GM18907 (cell line): ENCODE results near the gene ULK1.

Source experiments
- ATAC-seq: cut with Tn5 transposase; IDR thresholded peaks from one replicate; pipeline ENCODE4 v1.9.1; 2021; ENCODE audit warnings: mild to moderate bottlenecking, moderate library complexity; ENCODE audit not compliant: unreplicated experiment

ULK1 gene

DNA sequence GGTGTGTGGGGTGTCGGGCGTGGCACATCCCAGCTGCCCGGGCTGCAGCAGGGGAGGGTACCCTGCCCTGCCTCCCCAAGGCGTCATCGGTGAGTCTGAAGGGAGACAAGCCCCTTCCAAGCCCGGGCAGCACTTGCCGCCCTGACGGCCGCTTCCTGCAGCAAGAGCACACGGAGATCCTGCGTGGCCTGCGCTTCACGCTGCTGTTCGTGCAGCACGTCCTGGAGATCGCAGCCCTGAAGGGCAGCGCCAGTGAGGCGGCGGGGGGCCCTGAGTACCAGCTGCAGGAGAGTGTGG lies 24.6 kb downstream of the ULK1 start:
- no peak for ATAC-seq

DNA sequence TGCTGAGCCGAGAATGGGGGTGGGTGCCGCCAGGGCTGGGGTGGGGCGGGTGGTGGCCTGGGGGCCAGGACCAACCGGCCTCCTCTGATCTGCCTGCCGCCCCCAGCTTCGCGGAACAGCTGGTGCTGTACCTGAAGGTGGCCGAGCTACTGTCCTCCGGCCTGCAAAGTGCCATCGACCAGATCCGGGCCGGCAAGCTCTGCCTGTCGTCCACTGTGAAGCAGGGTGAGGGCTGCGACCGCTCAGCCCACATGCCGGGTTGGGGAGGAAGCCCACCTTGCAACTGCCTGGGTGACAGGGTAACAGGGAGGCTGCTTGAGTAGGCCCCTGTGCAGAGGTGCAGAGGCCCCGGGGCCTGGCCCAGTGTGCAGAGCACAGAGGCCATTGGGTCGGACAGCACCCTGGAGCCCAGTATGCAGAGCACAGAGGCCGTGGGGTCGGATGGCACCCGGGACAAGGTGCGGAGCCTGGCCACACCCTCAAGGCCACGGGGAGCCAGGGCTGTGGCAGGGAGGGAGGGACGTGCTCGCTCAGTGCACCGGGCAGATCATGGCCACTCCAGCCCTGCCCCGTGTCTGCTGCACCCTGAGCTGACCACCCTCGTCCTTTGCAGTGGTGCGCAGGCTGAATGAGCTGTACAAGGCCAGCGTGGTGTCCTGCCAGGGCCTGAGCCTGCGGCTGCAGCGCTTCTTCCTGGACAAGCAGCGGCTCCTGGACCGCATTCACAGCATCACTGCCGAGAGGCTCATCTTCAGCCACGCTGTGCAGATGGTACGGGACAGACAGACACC lies 25.1 kb downstream of the ULK1 start:
- no peak for ATAC-seq

GRCh38 chr12:131920157-131920508 lies 25.7 kb downstream of the ULK1 start:
- ATAC-seq: no peak

DNA sequence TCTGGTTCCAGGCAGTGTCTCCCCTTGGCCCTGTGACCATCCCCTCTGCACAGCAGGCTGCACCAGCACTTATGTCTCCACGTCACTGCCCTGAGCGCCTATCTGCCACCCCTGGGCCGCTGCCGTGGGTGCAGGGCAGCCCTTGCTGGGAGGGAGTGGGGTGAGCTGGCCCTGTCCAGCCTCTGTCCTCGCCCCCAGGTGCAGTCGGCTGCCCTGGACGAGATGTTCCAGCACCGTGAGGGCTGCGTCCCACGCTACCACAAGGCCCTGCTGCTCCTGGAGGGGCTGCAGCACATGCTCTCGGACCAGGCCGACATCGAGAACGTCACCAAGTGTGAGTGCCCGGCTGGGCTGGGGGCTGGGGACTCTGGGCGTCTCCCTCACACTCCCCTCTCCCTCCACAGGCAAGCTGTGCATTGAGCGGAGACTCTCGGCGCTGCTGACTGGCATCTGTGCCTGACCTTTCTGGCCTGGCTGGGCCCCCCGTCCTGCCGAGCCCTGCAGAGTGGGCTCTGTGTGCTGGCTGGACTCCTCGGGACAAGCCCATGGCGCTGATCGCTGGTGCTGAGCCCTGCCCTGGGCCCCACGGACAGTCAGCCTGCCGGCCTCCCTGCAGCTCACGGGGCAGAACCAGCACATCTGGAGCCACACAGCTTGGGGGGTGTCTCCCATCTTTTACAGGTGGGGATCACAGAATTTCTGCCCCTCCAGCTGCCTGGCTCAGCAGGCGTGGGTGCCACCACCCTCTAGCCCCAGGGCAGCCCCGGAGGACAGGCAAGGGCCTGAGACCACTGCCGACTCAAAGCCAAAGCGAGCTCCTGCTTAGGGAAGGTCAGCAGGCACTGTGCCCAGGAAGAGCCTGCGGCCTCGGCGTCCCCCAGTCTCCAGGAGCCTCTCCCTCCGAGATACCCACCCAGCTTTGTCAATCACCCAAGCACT lies 26.7 kb downstream of the ULK1 start:
- no peak for ATAC-seq

DNA sequence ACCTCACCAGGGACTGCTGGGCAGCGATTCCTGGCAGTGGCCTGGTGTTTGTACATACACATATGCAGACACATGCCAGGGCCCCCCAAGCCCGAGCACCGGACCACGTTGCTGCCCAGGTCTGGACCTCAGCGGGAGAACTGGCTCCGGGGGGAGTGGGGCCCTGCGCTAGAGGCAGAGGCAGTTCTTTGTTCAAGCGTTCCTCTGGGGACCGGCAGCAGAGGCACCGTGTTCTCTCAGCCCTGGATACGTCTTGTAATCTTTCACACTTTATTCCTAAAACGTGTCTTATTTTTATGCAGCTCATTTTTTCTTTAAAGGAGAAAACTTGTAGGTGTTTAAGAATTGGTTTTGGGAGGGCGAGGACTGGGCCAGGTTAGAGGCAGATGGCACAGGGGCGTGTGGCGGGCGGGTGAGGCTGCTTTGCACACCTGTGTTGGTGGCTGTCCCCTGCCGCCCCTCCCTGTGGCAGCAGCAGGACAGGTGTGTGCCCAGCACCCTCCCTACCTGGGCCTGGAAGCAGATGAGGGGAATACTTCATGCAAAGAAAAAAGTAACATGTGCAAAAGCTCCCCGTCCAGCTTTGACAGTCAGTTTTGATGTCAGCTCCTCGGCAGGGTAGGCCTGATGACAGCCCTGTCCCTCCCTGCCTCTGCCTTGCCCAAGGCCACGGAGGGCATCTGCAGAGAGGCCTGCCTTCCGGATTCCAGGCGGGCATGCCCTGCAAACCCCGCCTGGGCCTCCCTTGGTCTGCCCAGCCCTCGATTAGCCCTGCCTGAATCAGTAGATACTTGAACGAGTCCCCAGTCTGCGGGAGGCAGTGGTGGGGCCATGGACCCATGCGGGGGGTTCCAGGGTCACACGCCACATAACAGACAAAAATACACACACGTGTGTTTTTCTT lies 27.7 kb downstream of the ULK1 start:
- no peak for ATAC-seq

DNA sequence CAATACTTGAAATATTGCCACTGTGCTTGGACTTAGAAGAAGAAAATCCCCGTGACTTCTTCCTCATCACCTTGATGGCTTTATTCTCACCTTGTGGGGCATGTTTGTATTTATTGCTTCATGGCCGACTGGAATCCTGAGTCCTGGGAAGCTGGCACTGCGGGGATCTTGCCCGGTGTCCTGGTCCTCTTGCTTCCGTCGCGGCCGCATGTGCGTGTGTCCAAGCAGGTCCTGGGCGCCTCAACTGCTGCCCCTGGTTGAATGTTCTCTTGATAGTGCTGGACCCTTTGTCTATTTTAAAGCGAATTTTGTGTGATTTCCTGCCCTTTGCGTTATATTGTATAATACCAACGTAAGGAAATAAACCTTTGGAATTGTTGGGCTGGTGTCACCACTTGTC lies 28.4 kb downstream of the ULK1 start:
- no peak for ATAC-seq

DNA sequence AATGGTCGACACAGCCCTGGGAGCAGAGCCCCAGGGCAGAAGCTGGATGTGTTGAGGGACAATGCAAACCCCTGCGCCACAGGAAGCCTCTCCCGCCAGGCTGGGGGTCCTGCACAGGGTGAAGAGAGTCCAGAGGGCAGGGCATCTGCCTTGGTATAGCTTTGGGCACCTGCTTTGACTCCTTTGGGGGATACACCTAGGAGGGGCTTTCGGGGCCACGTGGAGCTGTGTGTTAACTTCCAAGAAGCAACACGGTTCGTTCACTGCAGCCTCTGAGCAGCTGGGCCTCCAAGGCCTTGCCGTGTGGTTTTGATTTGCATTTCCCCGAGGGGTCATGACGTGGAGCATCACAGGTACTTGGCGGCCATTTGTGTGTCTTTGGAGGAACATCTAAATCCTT lies 28.8 kb downstream of the ULK1 start:
- peak; percentile 71 for ATAC-seq

- ATAC-seq: no peak
Observed at GRCh38 chr12:131927110-131928079, 33.0 kb downstream of the ULK1 start.

- ATAC-seq: peak; percentile 2
Observed at GRCh38 chr12:131928080-131928710, 33.8 kb downstream of the ULK1 start.

DNA sequence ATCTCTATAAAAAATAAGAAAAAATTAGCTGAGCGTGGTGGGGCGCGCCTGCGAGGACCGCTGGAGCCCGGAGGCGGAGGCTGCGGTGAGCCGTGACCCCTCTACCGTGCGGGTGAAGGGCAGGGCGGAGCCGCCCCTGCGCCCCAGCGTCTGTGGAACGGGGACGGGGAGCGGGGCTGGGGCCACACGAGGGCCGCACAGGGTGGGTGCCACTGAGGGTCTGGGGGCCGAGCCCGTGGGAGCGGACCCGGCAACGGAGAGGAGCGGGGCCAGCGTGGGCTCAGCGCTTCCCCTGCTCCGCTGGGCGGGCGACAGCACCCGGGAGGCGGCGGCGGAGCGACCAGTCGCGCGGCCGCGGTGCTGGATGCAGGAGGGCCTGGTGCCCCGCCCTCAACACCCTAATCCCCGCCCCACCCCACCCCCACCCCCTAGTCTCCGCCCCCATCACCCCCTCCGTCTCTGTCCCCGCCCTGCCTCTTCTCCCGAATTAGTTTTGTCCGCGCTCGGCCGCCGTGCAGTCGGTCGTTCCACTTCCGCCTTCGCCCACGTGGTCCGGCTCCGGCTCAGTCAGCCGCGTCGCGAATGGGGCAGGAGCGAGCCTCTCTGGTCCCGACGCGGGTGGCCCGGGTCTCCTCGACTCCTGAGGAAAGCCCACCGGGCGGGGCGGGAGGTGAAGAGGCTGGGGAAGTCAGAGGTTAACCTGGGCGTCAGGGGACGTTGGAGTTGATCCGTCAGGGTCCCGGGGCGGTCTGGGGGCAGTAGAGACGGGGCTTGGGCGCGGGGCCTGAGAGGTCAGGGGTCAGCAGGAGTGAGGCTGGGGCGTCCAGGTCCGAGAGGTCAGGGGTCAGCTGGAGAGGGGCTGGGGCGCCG lies 34.5 kb downstream of the ULK1 start, which contains the start of gene PUS1:
TSS of gene PUS1 (plus strand) at position 566 of the 870 bp plus-strand sequence. CDS start 447 bp downstream, outside the sequence.
- ATAC-seq: peak; percentile 73

DNA sequence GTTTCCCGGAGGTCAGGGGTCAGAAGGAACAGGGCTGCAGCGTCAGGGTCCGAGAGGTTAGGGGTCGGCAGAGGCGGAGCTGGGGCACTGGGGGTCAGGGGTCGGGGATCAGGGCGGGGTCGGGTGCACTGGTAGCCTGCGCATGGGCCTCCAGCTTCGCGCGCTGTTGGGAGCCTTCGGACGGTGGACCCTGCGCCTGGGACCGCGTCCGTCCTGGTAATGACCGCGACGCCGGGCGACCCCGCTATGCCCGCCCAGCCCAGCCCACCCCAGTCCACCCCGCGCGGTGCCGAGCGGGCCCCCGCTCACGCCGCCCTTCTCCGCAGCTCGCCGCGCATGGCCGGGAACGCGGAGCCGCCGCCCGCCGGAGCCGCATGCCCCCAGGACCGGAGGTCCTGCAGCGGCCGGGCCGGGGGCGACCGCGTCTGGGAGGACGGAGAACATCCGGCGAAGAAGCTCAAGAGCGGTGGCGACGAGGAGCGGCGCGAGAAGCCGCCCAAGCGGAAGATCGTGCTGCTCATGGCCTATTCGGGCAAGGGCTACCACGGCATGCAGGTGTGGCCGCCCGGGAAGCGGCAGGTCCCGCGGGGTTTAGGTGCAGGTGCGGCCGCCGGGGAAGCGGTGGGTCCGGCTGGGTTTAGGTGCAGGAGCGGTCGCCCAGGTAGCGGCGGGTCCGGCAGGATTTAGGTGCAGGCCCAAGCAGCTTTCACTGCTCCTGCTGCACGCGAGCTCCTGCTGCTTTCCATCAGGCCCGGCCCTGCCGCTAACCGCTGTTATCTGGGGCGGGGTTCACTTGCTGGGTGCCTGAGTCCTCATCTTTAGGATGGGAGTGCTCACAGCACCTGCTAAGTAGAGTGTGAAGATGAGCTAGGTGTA lies 35.4 kb downstream of the ULK1 start:
- peak; percentile 32 for ATAC-seq

GRCh38 chr12:131930510-131930909 lies 36.1 kb downstream of the ULK1 start:
- ATAC-seq: no peak

DNA sequence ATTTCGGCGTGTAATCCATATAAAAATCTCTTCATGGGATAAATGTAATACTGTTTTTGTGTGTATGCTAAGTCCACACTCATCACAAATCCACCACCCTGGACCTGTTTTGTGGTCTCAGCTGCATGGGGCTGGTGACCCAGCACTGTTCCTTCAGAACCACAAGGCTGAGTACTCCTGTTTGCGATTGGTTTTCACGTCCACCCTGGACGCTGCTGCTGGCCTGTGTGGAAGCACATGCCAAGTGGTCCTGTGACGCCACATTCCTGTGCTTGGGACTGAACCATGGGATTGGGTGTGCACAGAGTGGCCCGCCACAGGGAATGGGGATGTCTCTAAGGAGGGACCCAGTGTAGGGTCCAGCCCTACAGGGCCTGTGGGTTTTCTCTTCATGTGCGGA lies 39.0 kb downstream of the ULK1 start:
- ATAC-seq: no peak

GRCh38 chr12:131934535-131934934 lies 40.1 kb downstream of the ULK1 start:
- no peak for ATAC-seq

- ATAC-seq: no peak
Observed at GRCh38 chr12:131938082-131938481, 43.7 kb downstream of the ULK1 start.

DNA sequence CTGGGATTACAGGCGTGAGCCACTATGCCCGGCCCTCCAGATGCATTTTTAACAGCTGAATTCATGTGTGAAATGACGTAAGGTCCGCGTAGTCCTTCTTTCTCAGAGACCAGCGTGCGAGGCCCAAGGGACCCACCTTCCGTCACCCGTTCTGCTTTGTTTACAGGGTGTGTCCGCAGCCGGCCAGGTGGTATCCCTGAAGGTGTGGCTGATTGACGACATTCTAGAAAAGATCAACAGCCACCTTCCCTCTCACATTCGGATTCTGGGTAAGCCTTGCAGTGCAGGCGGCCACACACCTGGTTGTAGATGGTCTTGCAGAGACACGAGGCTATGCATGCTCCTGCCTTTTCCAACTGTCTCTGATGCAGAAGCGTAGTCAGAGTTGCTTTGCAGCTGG lies 44.6 kb downstream of the ULK1 start:
- ATAC-seq: no peak

DNA sequence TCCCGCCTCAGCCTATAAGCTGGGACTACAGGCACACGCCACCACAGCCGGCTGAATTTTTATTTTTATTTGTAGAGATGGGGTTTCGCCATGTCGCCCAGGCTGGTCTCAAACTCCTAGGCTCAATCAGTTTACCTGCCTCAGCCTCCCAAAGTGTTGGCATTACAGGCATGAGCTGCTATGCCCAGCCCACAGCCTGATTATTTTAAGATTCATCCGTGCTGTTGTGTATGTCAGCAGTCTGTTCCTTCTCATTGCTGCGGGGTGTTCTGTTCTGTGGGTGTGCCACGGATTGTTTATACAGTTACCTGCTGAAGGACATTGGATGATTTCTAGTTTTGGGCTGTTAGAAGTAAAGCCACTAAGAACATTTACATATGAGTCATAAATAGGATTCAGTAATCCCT lies 45.7 kb downstream of the ULK1 start:
- ATAC-seq: no peak
